Activated T-helper 1 cell treated with Interleukin-2 at 50 U/mL for 16 hours (primary cell): ENCODE results near the gene COQ9.
A peak's percentile ranks its signal among the peaks of the same experiment; 100 is the strongest.
"Not testable (repeated sequence)": the region's sequence is repeated elsewhere in the genome, so short reads cannot be mapped to it uniquely, and the experiment has no call there.

Experiments
- DNase-seq: peaks from one replicate; pipeline ENCODE4 v3.0.0-alpha.2; 2020; ENCODE audit warnings: low read depth

COQ9 gene

DNA sequence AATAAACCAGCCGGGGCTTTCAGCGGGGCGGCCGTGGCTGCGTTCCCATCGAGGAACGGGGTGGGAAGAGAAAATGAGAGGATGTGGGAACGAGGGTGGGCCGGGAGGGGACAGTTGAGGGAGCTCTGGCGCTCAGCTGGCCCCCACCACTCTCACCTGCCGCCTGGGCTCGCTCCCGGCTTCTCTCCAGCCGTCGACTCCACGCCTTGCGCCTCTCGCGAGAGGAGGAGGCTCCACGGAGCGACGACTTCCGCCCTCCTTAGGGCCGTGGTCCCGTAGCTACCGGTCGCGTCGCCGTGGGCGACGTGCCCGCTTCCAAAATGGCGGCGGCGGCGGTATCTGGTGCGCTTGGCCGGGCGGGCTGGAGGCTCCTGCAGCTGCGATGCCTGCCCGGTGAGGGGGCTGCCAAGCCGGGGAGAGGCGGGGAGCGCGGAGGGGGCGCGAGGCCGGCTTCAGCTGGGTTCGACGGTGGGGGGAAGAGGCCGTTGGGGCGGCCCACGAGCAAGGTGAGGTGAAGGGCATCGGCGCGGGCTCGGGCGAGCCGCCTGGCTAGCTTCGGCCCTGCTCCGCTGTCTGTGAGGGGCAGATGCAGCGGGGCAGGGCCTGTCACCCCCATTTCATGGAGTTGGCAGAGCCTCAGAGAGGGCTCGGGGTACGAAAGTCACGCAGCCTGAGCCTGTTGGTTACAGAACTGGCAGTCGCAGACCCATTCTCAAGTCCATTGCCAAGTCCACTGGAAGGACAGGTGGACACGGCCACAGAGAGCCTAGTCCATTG lies at the start of gene COQ9, which contains the start of gene CIAPIN1:
TSS of gene COQ9 (plus strand) at position 294 of the 777 bp plus-strand sequence. CDS start at position 321, 27 bp downstream.
TSS of gene CIAPIN1 (minus strand) at position 200 of the 777 bp plus-strand sequence. CDS start 6,457 bp downstream, outside the sequence.
- DNase-seq, result peak; percentile 88

DNA sequence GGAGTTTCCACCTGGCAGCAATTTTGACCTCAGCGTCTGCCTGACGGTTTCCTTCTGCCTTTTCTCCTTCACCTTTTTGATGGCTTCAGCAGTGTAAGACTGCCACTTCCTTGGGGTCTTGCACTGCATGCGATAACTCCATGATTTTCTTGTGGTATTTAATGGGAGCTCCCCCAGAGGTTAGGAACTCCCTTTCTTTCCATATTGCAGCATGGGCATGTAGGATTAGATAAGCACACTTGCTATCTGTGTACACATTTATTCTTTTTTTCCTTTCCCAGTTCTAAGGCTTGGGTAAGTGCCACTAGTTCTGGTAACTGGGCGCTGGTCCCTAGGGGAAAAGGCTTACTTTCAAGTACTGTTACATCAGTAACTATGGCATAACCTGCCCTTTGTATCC lies 49.8 kb upstream of the COQ9 start:
- DNase-seq, result not testable (repeated sequence)

- DNase-seq, result no peak
Observed at GRCh38 chr16:57401943-57402640, 45.2 kb upstream of the COQ9 start.

DNA sequence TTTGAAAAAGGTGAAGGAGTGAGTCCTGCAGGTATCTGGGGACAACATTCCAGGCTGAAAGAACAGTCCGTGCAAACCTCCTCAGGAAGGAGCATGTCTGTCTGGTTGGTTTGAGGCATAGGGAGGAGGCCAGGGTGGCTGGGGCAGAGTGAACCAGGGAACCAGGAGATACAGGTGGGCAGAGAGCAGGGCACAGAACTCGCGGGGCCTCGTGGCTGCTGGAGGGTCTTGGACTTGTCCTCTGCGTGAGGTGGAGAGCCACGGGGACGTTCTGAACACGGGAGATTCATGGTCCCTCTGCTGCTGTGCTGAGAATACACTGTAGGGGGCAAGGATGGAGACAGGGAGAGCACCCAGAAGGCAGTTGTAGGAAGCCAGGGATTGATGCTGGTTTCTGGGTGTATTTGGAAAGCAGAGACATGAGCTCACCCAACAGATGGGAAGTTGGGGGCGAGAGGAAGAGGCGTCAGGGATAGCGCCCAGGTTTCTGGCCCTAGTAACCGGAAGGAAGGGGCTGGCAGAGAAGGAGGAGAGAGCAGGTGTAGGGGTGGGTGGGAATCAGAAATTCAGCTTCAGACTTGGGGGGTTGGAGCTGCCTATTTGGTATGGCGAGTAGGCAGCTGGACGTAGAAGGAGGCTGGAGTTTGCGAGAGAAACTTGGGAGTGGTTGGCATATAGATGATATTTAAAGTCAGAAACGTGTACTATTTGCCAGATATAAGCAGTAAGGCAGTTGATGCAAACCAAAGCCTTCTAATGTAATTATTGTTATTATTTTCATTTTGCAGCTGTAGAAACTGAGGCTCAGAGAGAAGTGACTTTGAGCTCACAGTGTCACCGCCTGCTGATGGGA lies 43.1 kb upstream of the COQ9 start, which contains the start of gene CCL17:
TSS of gene CCL17 (plus strand) at position 803 of the 853 bp plus-strand sequence. CDS start 9,166 bp downstream, outside the sequence.
- DNase-seq, result no peak

- no peak for DNase-seq
Observed at GRCh38 chr16:57405097-57405496, 42.2 kb upstream of the COQ9 start.

DNA sequence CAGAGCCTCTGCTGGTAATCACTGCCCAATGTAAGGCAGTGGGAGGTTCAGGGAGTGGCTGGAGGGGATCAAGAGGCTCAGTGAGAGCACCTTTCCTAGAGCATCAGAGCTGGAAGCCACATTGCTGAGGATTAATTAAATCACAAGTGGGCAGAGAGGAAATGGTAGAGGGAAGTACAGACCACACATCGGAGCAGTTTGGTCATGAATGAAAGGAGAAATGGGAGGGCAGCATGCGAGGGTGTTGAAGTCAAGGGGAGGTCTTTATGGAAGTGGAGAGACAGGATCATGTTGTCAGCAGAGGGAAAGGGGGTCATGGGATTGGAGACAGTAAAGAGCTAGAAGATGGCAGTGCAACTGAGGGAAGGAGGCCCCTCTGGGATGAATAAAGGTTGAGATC lies 40.4 kb upstream of the COQ9 start:
- DNase-seq, result no peak

DNA sequence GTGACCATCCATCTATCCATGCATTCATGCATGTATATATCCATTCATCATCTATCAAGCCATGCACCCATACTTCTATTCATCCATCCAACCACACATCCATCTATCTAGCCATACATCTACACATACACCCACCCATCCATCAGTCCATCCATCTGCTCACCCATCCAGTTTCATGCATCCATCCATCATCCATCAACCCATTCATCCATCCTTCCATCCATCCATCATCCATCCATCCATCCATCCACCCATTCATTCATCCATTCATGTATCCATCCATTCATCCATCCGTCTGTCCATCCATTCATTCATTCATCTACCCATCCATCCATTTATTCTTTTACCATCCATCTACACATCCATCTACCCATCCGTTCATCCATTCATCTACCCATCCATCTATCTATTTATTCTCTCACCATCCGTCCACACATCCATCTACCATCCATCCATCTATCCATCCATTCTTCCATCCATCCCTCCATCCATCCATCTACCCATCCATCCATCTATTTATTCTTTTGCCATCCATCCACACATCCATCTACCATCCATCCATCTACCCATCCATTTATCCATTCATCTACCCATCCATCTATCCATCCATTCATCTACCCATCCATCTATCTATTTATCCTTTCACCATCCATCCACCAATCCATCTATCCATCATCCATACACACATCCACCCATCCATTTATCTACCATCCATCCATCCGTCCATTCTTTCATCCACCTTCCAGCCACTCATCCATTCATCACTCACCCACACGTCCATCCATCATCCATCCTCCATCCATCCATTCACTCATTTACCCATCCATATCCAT lies 39.5 kb upstream of the COQ9 start:
- no peak for DNase-seq

- no peak for DNase-seq
Observed at GRCh38 chr16:57409065-57409464, 38.2 kb upstream of the COQ9 start.

GRCh38 chr16:57409870-57410587 lies 37.2 kb upstream of the COQ9 start:
- DNase-seq, result no peak

DNA sequence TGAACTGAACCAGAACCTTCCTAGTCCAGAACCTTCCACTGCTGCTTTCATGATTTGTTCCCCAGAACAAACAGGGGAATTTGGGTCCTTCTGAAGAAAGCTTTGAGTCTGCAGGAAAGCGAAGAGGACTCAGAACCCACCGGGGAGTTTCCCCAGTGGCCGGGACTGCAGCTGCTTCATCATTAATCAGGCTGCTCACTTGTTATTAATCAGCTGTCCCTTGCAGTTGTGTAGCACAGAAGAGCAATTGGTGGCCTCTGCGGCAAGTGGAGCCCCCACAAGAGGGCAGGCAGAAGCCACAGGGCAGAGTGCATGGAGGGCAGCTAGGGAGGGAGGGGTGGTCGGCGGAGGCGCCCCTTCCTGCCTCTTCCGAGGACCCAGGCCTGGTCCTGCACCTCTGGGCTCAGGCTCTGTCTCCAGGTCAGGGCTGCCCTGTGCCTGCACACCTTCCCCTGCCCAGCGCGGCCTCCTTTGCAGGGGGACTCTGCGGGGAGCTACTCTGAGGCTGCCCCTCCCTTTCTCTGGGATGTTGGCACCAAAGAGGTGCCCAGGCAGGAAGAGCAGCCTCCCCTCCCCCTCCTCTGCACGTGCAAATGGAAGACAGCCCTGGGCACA lies 35.8 kb upstream of the COQ9 start:
- DNase-seq, result no peak

GRCh38 chr16:57412584-57412983 lies 34.7 kb upstream of the COQ9 start:
- no peak for DNase-seq

DNA sequence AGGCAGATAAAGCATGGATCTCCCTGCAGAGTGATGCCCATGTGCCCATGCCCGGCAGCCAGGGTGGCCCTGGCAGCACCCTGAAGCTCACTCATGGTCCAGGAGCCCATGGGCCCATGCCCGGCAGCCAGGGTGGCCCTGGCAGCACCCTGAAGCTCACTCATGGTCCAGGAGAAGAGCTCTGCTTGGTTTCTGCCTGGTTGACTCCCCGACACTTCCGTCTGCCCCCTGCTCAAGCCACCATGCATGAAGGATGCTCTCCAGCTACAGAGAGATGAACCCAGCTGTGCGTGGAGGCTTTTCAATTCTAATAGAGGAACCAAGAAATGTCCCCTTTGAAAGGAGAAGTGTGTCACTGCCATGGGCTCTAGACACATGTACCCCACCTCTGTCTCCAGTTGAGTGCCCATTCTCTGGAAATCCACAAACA lies 34.0 kb upstream of the COQ9 start:
- no peak for DNase-seq

DNA sequence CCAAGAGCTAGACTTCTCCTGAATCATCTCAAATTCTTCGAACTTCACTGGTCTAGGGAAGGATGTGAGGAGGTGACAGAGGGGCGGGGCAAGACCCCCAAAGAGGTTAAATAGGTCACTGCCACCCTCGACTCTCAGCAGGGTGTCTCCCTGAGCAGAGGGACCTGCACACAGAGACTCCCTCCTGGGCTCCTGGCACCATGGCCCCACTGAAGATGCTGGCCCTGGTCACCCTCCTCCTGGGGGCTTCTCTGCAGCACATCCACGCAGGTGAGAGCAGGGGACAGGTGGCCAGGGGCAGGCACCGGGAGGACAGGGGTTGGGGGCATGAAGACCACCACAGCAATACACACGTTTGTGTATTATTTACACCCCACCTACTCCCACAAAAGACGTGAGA lies 33.5 kb upstream of the COQ9 start:
- DNase-seq, result no peak

DNA sequence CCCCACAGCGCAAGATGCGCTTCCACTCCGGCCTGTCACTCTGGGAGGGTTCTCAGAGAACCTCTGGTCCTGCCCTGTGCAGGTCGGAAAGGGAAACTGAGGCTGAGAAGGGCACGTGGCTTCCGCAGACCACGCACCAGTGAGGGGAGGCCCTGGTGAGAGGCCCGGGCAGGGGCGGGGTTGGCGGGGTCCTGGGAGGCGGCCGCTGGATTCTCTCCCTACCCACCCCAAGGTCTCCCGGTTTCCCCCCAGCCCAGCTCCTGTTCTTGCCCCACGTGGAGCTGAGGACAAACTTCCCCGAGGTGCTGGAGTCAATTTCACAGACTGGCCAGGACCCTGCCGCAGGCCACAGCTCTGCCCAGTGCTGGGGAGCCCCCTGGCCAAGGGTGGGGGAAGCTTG lies 31.2 kb upstream of the COQ9 start:
- no peak for DNase-seq

- no peak for DNase-seq
Observed at GRCh38 chr16:57419506-57419905, 27.8 kb upstream of the COQ9 start.

DNA sequence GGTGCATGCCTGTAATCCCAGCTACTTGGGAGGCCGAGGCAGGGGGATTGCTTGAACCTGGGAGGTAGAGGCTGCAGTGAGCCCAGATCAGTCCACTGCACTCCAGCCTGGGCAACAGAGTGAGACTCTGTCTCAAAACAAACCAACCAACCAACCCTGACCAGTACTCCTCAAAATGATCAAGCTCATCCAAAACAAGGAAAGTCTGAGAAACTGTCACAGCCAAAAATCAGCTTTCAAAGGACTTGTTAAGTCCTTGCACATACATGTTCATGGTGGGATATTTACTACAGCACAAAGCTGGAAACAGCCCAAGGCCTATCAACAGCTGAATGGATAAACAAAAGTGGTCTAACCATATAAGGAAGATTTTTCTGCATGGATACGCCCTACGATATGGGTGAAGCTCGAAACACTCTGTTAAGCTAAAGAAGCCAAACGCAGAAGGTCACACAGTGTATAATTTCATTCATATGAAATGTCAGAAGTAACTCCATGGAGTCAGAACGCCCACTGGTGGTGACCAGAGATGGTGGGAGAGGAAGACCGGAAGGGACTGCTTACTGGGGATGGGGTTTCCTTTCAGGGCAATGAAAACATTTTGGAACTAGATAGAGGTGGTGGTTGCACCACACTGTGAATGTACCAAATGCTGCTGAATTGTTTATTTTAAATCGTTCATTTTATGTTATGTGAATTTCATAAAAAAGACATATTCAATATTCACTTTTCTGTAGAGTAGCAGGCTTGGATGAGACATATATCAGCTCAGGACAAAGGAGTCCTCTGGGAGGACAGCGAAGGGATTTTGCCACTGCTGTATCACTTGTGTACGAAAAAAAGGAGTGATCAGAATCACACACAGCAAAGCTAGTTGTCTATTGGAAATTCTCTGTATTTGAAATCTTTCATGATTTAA lies 25.0 kb upstream of the COQ9 start:
- DNase-seq, result no peak

DNA sequence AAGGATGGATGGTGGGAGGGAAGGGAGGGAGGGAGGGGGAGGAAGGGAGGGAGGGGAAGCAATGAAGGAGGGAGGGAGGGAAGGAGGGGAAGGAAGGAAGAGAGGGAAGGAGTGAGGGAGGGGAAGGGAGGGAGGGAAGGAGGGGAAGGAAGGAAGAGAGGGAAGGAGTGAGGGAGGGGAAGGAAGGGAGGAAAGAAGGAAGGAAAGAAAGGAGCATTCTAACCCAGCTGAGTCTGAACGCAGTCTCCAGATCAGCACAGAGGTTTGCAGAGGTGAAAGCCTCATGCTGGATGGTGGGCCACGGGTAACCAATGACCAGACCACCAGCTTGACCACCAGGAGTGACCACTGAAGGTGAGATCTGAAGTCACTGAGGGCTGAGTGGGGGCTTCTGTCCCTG lies 24.1 kb upstream of the COQ9 start:
- no peak for DNase-seq

- DNase-seq, result no peak
Observed at GRCh38 chr16:57424583-57424982, 22.7 kb upstream of the COQ9 start.

GRCh38 chr16:57426356-57426755 lies 20.9 kb upstream of the COQ9 start:
- no peak for DNase-seq
